Measurements from ENCODE around the gene METTL22.

Gene METTL22

GRCh38 chr16:8621572-8622314 is at the start of gene METTL22:
Gene METTL22, plus strand, starts transcription at chr16:8621698. Its CDS starts 3,968 bp downstream, at chr16:8625666.
- DNase-seq: peak; percentile 91 to 92

- DNase-seq: no peak
Observed at GRCh38 chr16:8572063-8572918, 49.2 kb upstream of the METTL22 start.

GRCh38 chr16:8572919-8573724 is 48.4 kb upstream of the METTL22 start:
- no peak for DNase-seq

GRCh38 chr16:8575399-8575798 is 46.1 kb upstream of the METTL22 start:
- no peak for DNase-seq

- DNase-seq: no peak
Observed at GRCh38 chr16:8576141-8577004, 45.1 kb upstream of the METTL22 start.

GRCh38 chr16:8577678-8578304 is 43.7 kb upstream of the METTL22 start:
- no peak for DNase-seq

GRCh38 chr16:8579559-8579958 is 41.9 kb upstream of the METTL22 start:
- no peak for DNase-seq

GRCh38 chr16:8581831-8582580 is 39.5 kb upstream of the METTL22 start:
- DNase-seq: no peak

- no peak for DNase-seq
Observed at GRCh38 chr16:8583199-8583598, 38.3 kb upstream of the METTL22 start.

- no peak for DNase-seq
Observed at GRCh38 chr16:8583732-8584131, 37.8 kb upstream of the METTL22 start.

GRCh38 chr16:8585041-8585440 is 36.5 kb upstream of the METTL22 start:
- DNase-seq: no peak

GRCh38 chr16:8585857-8586256 is 35.6 kb upstream of the METTL22 start:
- DNase-seq: no peak

GRCh38 chr16:8587065-8587464 is 34.4 kb upstream of the METTL22 start:
- DNase-seq: no peak

GRCh38 chr16:8588682-8589056 is 32.8 kb upstream of the METTL22 start:
- DNase-seq: no peak

- DNase-seq: no peak
Observed at GRCh38 chr16:8589057-8589899, 32.2 kb upstream of the METTL22 start.

- DNase-seq: no peak
Observed at GRCh38 chr16:8589900-8590688, 31.4 kb upstream of the METTL22 start, which contains the start of gene TMEM114. Gene TMEM114, minus strand, starts transcription at chr16:8590511. Its CDS starts 673 bp downstream, at chr16:8589838.

GRCh38 chr16:8590811-8591210 is 30.7 kb upstream of the METTL22 start:
- DNase-seq: no peak

GRCh38 chr16:8591451-8591850 is 30.0 kb upstream of the METTL22 start:
- DNase-seq: no peak

GRCh38 chr16:8594149-8594666 is 27.3 kb upstream of the METTL22 start:
- DNase-seq: no peak
